Measurements from ENCODE around the gene ACTL9.

DNA sequence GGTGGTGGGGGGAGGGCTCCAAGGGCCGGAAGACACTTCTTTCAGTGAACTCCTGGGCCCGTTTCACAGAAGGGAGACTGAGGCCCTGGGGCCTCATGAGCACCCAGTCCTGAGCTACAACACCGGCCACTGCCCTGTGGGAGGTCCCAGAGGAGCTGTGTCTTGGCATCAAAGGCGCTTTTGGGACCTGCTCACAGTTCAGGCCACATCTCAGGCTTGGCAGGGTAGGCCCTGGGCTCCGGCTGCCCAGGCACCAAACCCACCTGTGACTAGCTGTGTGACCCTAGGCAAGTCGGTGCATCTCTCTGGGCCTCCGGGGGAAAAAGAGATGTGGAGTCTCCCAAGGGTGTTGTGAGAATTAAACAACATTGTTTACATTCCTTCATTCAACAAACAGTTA is 38.7 kb downstream of the ACTL9 start:
- TF ChIP-seq EZH2 (IDR thresholded peaks at IDR 0.05; ENCODE audit: borderline replicate concordance, low read depth, low read length, severe bottlenecking) (no peak), FOS (IDR thresholded peaks at IDR 0.05; ENCODE audit: borderline replicate concordance, insufficient read depth, low read length) (no peak), MYC (IDR thresholded peaks at IDR 0.05; ENCODE audit: low read depth, low read length) (no peak)
- TF ChIP-seq, protein P1, sequence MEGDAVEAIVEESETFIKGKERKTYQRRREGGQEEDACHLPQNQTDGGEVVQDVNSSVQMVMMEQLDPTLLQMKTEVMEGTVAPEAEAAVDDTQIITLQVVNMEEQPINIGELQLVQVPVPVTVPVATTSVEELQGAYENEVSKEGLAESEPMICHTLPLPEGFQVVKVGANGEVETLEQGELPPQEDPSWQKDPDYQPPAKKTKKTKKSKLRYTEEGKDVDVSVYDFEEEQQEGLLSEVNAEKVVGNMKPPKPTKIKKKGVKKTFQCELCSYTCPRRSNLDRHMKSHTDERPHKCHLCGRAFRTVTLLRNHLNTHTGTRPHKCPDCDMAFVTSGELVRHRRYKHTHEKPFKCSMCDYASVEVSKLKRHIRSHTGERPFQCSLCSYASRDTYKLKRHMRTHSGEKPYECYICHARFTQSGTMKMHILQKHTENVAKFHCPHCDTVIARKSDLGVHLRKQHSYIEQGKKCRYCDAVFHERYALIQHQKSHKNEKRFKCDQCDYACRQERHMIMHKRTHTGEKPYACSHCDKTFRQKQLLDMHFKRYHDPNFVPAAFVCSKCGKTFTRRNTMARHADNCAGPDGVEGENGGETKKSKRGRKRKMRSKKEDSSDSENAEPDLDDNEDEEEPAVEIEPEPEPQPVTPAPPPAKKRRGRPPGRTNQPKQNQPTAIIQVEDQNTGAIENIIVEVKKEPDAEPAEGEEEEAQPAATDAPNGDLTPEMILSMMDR (IDR thresholded peaks at IDR 0.05; ENCODE audit: extremely low read depth in 1 of 2, insufficient read depth in 1 of 2, low read depth in 1 of 2, low read length in 2 of 2): no peak
